Suprapubic skin (tissue), 4 donors: Measurements from ENCODE around the gene ZC3HAV1. TPM values are rescaled to one million over a fixed set of nuclear protein-coding genes. Genes with fewer than 3 reads are reported as not detected.
"Not testable (repeated sequence)": the region's sequence is repeated elsewhere in the genome, so short reads cannot be mapped to it uniquely, and the experiment has no call there.

Experiments used
- DNase-seq, 2 donors: peaks; one replicate each; pipeline ENCODE4 v3.0.0-alpha.2; 2019; ENCODE audit warnings: low spot score in 2 of 2
- H3K27ac ChIP-seq: fragments of 200-600 bp; sonication (generic); one replicate; pipeline ENCODE4 v1.5.1; 2019
- H3K27me3 ChIP-seq: fragments of 200-600 bp; sonication (generic); one replicate; pipeline ENCODE4 v1.5.1; 2019
- H3K36me3 ChIP-seq: fragments of 200-600 bp; sonication (generic); one replicate; pipeline ENCODE4 v1.5.1; 2019
- H3K4me1 ChIP-seq: fragments of 200-600 bp; sonication (generic); one replicate; pipeline ENCODE4 v1.5.1; 2019
- H3K4me3 ChIP-seq: fragments of 200-600 bp; sonication (generic); one replicate; pipeline ENCODE4 v1.5.1; 2019; ENCODE audit warnings: mild to moderate bottlenecking
- H3K9me3 ChIP-seq: fragments of 200-600 bp; sonication (generic); one replicate; pipeline ENCODE4 v1.5.1; 2019
- EP300 ChIP-seq: sonication (generic); formaldehyde crosslinking; IDR thresholded peaks from one replicate; pipeline ENCODE4 v1.6.1; 2017; ENCODE audit warnings: antibody characterized with exemption
- POLR2A ChIP-seq, 2 donors: fragments of 450-650 bp; IDR thresholded peaks; one replicate each; pipeline ENCODE4 v1.6.1; 2017; ENCODE audit warnings: antibody characterized with exemption in 2 of 2, mild to moderate bottlenecking in 2 of 2, moderate library complexity in 2 of 2
- POLR2AphosphoS5 ChIP-seq, 3 donors: sonication (generic); formaldehyde crosslinking; IDR thresholded peaks; one replicate each; pipeline ENCODE4 v1.6.1; 2017; ENCODE audit warnings: antibody characterized with exemption in 3 of 3
- WGBS: methylation state at CpG from one replicate; pipeline ENCODE4 v1.1.5; 2018; 5-methylcytosine and 5-hydroxymethylcytosine counted together
- total RNA-seq, 4 donors: library from RNA; depleted of rRNA; stranded (reverse); fragments of >200 nt; gene quantifications; one replicate each; pipeline ENCODE4 v1.1.0, GENCODE V29; 2016
- TF ChIP-seq, protein P1 (sequence below), 2 donors: fragments of 200-600 bp in 1 of 2; fragments of 450-650 bp in 1 of 2; sonication (generic) in 1 of 2; IDR thresholded peaks; one replicate each; pipeline ENCODE4 v1.5.1; 2016 to 2019; ENCODE audit warnings: antibody characterized with exemption in 2 of 2, mild to moderate bottlenecking in 1 of 2, moderate library complexity in 1 of 2

ZC3HAV1 gene
- total RNA-seq, 4 donors from 2014 or later: 27.0 to 34.4 (median 29.8) TPM

DNA sequence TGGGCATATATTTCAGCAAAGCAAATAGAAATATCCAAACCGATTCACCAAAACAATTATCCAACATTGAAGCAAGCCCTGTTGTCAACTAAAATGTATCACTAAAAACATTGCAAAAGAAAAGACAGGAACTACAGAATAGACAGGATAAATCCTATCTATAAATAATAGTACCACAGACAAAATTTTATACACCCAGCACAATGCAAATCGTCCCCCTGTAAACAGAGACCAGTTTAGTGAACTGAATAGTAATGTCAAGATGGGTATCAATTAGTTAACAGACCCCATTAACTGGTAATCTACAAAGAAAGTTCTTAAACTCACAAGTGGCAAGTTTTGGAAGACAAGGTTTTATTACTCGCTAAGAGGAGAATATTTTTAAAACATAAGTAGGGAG lies 4.0 kb downstream of the ZC3HAV1 start:
- H3K27ac ChIP-seq: no peak overlapping the region
- TF ChIP-seq POLR2AphosphoS5 (IDR thresholded peaks at IDR 0.05): no peak
- no peak for TF ChIP-seq POLR2A (IDR thresholded peaks at IDR 0.05)
- TF ChIP-seq, protein P1, sequence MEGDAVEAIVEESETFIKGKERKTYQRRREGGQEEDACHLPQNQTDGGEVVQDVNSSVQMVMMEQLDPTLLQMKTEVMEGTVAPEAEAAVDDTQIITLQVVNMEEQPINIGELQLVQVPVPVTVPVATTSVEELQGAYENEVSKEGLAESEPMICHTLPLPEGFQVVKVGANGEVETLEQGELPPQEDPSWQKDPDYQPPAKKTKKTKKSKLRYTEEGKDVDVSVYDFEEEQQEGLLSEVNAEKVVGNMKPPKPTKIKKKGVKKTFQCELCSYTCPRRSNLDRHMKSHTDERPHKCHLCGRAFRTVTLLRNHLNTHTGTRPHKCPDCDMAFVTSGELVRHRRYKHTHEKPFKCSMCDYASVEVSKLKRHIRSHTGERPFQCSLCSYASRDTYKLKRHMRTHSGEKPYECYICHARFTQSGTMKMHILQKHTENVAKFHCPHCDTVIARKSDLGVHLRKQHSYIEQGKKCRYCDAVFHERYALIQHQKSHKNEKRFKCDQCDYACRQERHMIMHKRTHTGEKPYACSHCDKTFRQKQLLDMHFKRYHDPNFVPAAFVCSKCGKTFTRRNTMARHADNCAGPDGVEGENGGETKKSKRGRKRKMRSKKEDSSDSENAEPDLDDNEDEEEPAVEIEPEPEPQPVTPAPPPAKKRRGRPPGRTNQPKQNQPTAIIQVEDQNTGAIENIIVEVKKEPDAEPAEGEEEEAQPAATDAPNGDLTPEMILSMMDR (IDR thresholded peaks at IDR 0.05): no peak
- TF ChIP-seq EP300: no peak
- H3K27me3 ChIP-seq: no peaks in the 10 kb centered on the region
- WGBS: 59% methylated on average over 3 of the region's 3 CpGs
- no peak overlapping the region for H3K4me3 ChIP-seq
- peaks cover 49% of the 10 kb centered on the region for H3K4me1 ChIP-seq
- no peaks in the 10 kb centered on the region for H3K9me3 ChIP-seq
- no peaks in the 10 kb centered on the region for H3K36me3 ChIP-seq
- no peak for DNase-seq

DNA sequence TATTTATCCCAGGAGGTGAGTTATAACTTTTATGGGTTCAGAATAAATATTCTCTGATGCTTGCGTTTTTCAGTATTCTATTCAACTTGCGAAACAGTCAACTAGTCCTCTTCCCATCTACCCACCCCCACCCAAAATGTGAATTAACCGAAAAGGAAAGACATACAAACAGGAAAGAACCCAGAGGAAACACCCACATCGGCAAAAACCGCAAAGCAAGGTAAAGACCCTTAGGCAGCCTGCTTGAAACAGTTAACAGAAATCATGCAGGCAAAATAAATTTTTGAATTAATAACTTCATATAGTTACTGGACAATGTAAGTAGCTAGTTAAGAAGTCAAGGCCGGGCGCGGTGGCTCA lies 5.4 kb downstream of the ZC3HAV1 start:
- no peak overlapping the region for H3K27ac ChIP-seq
- H3K4me1 ChIP-seq: peaks cover 49% of the 10 kb centered on the region
- no peaks in the 10 kb centered on the region for H3K36me3 ChIP-seq
- no peaks in the 10 kb centered on the region for H3K9me3 ChIP-seq
- H3K4me3 ChIP-seq: no peak overlapping the region
- TF ChIP-seq POLR2A (IDR thresholded peaks at IDR 0.05): no peak
- no peak for TF ChIP-seq EP300
- no peaks in the 10 kb centered on the region for H3K27me3 ChIP-seq
- 78% methylated on average over 8 of the region's 8 CpGs for WGBS
- DNase-seq: no peak

DNA sequence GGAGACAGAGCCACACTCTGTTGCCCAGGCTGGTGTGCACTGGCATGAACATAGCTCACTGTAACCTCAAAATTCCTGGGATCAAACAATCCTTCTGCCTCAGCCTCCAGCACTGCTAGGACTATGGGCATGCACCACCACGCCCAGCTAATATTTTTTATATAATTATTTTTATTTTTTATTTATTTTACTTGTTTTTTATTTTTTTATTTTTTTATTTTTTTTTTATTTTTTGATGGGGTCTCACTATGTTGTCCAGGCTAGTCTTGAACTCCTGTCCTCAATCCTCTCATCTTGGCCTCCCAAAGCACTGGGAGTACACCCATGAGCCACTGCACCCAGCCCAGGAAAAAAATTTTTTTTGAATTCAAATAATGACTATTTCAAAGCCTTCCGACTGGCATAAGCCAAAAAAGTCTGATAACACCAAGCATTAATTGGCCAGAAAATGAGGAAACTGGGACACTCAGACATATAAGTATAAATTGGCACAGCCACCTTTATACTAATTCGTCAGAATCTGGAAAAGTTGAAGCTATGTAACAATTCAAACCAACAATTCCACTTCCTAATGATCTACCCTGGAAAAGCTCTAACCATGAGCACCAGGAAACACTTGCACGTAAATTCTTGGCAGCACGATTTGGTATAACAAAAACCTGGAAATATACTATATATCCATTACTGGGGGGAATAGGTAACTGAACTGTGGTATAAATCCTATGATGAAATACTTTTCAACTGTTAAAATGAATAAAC lies 6.3 kb downstream of the ZC3HAV1 start:
- H3K9me3 ChIP-seq: no peaks in the 10 kb centered on the region
- no peaks in the 10 kb centered on the region for H3K36me3 ChIP-seq
- DNase-seq: no peak
- 60% methylated on average over 5 of the region's 5 CpGs for WGBS
- H3K4me1 ChIP-seq: peaks cover 50% of the 10 kb centered on the region
- H3K27me3 ChIP-seq: no peaks in the 10 kb centered on the region
- TF ChIP-seq, protein P1 (IDR thresholded peaks at IDR 0.05): no peak
- TF ChIP-seq POLR2A (IDR thresholded peaks at IDR 0.05) (no peak), EP300 (no peak), POLR2AphosphoS5 (IDR thresholded peaks at IDR 0.05) (no peak)
- no peak overlapping the region for H3K27ac ChIP-seq
- H3K4me3 ChIP-seq: no peak overlapping the region

DNA sequence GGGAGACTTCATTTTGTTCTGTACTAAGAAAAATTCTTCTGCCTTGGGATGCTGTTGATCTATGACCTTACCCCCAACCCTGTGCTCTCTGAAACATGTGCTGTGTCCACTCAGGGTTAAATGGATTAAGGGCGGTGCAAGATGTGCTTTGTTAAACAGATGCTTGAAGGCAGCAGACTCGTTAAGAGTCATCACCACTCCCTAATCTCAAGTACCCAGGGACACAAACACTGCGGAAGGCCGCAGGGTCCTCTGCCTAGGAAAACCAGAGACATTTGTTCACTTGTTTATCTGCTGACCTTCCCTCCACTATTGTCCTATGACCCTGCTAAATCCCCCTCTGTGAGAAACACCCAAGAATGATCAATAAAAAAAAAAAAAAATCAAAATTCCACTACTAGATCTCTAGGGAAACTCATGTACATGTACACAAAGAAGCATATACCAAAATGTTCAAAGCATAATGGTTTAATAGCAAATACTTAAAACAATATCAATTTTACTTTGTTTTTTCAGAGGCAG lies 7.8 kb downstream of the ZC3HAV1 start:
- H3K36me3 ChIP-seq, H3K9me3 ChIP-seq, H3K27ac ChIP-seq, H3K27me3 ChIP-seq, H3K4me3 ChIP-seq, DNase-seq: not testable (repeated sequence)
- H3K4me1 ChIP-seq: peaks cover 38% of the 10 kb centered on the region
- whole genome bisulfite sequencing: 71% methylated on average over 3 of the region's 4 CpGs

DNA sequence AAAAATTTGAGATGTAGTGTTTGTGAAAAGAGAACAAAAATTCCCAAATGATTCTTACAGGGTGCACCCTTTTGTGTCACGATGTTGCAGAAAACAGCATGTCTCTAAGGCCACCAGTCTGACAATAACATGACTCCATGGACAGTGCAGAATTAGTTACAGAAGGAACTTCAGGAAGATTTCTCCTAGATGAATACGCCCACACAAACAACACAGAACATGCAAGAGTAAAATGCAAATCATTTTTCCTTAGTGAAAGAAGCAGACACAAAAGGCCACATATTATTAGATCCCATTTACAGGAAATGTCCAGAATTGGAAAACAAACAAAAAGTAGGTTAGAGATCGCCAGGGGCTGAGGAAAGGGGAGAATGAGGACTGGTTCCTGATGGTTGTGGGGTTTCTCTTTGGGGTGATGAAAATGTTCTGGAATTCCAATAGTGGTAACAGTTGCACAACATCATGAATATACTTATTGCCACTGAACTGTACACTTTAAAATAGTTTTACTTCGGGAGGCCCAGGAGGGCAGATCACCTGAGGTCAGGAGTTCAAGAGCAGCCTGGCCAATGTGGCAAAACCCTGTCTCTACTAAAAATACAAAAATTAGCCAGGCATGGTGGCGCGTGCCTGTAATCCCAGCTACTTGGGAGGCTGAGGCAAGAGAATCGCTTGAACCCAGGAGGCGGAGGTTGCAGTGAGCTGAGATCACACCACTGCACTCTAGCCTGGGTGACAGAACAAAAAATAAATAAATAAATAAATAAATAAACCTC lies 10.2 kb downstream of the ZC3HAV1 start:
- no peak for TF ChIP-seq POLR2AphosphoS5 (IDR thresholded peaks at IDR 0.05)
- no peak for TF ChIP-seq EP300
- no peak for TF ChIP-seq POLR2A (IDR thresholded peaks at IDR 0.05)
- TF ChIP-seq, protein P1 (IDR thresholded peaks at IDR 0.05): no peak
- no peak overlapping the region for H3K27ac ChIP-seq

DNA sequence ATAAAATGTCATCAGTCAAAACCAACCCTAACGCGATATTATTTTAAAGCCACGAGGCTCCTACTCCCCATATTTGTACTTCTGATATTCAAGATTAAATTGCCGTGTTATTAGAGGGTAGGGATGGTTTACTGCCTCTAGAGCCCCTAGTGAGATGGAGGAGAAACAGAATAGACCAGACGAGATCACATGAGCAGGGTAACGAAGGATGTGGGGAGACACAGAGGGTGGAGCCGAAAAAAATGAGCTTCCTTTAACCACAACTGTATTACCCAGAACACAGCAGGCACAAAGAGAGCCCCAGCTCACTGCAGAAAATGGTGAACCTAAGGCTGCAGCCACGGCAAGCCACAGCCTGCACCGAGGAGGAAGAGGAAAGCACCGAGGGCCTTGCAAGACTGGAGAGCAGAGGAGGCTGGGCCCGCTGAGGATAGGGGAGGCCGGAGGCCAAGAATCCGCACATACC lies 14.3 kb downstream of the ZC3HAV1 start:
- no peak for TF ChIP-seq POLR2AphosphoS5 (IDR thresholded peaks at IDR 0.05)
- no peak for TF ChIP-seq POLR2A (IDR thresholded peaks at IDR 0.05)
- TF ChIP-seq, protein P1 (IDR thresholded peaks at IDR 0.05): no peak
- TF ChIP-seq EP300: no peak
- no peaks in the 10 kb centered on the region for H3K36me3 ChIP-seq
- H3K4me3 ChIP-seq: no peak overlapping the region
- H3K9me3 ChIP-seq: no peaks in the 10 kb centered on the region
- peaks cover 22% of the 10 kb centered on the region for H3K4me1 ChIP-seq
- H3K27me3 ChIP-seq: no peaks in the 10 kb centered on the region
- H3K27ac ChIP-seq: peak overlapping the region; percentile 18
- 72% methylated on average over 13 of the region's 13 CpGs for WGBS
- DNase-seq: no peak

More for the DNA sequence above, 10.2 kb downstream of the ZC3HAV1 start:
- Histone ChIP-seq H3K36me3 (no peaks in the 10 kb centered on the region), H3K27me3 (no peaks in the 10 kb centered on the region), H3K4me1 (peaks cover 29% of the 10 kb centered on the region), H3K4me3 (no peak overlapping the region), H3K9me3 (no peaks in the 10 kb centered on the region)
- WGBS: 78% methylated on average over 8 of the region's 8 CpGs
- DNase-seq: no peak
